ENCODE data around the gene DXO.
"Not testable (repeated sequence)": the region's sequence is repeated elsewhere in the genome, so short reads cannot be mapped to it uniquely, and the experiment has no call there.

DXO gene

GRCh38 chr6:31980195-31980876 is 8.4 kb upstream of the DXO start:
- not testable (repeated sequence) for DNase-seq (ENCODE audit: low read depth in 2 of 2)

DNA sequence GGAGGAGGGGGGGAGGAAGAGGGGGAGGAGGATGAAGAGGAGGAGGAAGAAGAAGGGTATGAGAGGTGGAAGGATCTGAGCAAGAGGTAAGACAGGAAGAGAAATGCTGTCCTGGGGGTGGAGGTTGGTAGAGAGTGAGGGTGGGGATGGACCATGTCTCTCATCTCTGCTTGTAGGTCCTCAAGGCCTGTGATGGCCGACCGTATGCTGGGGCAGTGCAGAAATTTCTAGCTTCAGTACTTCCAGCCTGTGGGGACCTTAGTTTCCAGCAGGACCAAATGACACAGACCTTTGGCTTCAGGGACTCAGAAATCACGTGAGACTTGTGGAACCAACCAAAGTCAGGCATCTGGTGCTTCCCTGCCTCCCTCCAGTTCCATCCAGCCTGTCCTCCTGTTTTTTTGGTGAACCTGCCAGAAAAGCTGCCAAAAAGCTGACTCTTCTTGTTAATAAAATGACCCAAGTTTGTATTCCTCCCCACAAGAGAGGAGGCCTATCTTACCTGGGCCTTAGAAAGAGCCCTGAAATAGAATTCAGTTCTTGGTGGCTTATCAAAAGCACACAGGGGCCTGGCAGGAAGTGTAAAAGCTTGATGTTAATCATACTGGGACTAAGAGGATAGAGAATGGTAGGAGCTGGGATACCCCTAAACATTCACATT is 7.4 kb upstream of the DXO start:
- no peak for DNase-seq (ENCODE audit: low read depth in 2 of 2)

- DNase-seq (ENCODE audit: low read depth in 2 of 2) = no peak
Observed at GRCh38 chr6:31978831-31979230, 6.9 kb upstream of the DXO start.

GRCh38 chr6:31977816-31978431 is 6.0 kb upstream of the DXO start:
- DNase-seq (ENCODE audit: low read depth in 2 of 2) = no peak

- not testable (repeated sequence) for DNase-seq (ENCODE audit: low read depth in 2 of 2)
Observed at GRCh38 chr6:31976065-31976464, 4.1 kb upstream of the DXO start.

GRCh38 chr6:31972709-31973350 is 892 bp upstream of the DXO start:
- no peak for DNase-seq (ENCODE audit: low read depth in 2 of 2)

DNA sequence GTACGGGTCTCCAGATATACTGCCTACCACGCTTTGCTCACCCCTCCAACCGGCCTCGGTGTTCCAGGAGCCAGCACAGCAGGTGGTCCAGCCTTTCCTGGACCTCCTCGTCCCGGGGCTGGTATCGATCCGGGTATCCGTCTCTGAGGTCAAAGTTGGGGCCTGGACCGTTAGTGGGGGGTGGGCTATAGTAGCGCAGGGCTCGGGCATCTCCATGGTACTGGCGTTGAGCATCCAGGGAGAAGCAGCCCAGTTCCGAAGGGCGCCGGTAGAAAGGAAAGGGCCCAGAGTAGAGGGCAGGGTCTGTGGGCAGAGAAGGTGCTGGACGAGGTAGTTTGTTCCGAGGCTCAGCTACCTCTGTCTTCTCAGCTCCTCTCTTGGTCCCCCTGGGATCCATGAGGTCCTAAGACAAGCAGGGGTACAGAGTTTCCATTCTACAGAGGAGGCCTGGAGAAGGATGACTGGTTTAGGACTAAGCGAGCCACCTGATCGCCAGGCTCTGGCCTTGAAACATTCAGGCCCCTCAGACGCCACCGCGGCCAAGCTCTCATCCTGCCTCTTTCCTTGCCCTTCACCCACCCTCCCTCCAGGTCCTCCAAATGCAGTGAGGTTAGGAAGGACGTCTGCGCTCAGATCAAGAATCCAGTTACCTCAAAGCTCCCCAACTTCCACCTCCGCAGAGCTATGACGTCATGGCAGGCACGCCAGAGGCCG is 502 bp downstream of the DXO start:
- DNase-seq (ENCODE audit: low read depth in 2 of 2) = no peak

- DNase-seq (ENCODE audit: low read depth in 2 of 2) = no peak
Observed at GRCh38 chr6:31970604-31971271, 1.2 kb downstream of the DXO start.

- no peak for DNase-seq (ENCODE audit: low read depth in 2 of 2)
Observed at GRCh38 chr6:31969712-31970603, 2.0 kb downstream of the DXO start.

GRCh38 chr6:31968791-31969711 is 2.9 kb downstream of the DXO start:
- no peak for DNase-seq (ENCODE audit: low read depth in 2 of 2)

DNA sequence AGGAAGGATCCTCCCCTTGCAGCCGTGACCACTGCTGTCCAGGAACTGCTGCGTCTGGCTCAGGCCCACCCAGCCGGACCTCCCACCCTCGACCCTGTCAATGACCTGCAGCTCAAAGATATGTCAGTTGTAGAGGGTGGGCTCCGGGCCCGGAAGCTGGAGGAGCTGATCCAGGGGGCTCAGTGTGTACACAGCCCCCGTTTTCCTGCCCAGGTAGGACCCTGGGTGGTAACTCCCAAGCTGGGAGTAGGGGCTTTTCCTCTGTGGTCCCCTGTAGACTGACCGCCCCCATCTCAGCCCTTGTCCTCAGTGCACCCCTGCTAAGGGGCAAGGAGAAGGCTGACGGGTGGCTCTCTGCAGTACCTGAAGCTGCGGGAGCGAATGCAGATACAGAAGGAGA is 3.6 kb downstream of the DXO start:
- no peak for DNase-seq (ENCODE audit: low read depth in 2 of 2)

DNA sequence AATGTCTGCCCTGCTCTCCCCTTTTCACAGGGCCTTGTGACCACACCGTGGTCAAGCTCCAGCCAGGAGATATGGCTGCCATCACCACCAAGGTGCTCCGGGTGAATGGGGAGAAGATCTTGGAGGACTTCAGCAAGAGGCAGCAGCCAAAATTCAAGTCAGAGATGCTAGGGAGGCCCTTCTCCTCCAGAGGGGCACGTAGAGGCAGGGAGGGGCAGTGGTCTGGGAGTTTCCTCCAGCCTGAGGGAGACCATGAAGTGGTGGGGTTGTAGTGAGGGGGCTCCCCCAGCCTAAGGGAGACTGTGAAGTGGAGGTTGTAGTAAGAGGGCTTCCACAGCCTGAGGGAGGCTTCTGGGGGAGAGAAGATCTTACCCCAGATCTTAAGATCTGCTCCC is 4.0 kb downstream of the DXO start:
- no peak for DNase-seq (ENCODE audit: low read depth in 2 of 2)

GRCh38 chr6:31966997-31967925 is 4.7 kb downstream of the DXO start:
- no peak for DNase-seq (ENCODE audit: low read depth in 2 of 2)

DNA sequence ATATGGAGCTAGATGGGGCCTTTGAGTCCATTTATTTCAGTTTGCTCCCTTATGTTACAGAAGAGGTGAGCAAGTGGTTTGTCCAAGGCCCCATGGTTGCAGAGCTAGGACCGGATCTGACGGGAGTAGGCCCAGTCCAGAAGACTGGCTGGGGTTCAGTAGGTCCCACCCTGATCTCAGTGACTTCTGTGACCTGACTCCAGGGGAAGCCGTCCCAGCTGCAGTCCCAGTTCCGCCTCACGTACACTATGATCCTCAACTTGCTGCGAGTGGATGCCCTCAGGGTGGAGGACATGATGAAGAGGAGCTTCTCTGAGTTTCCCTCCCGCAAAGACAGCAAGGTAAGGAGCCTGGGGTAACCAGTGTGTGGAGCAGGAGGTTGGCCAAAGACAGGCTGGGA is 5.4 kb downstream of the DXO start:
- no peak for DNase-seq (ENCODE audit: low read depth in 2 of 2)

- no peak for DNase-seq (ENCODE audit: low read depth in 2 of 2)
Observed at GRCh38 chr6:31965700-31966099, 6.2 kb downstream of the DXO start.

DNA sequence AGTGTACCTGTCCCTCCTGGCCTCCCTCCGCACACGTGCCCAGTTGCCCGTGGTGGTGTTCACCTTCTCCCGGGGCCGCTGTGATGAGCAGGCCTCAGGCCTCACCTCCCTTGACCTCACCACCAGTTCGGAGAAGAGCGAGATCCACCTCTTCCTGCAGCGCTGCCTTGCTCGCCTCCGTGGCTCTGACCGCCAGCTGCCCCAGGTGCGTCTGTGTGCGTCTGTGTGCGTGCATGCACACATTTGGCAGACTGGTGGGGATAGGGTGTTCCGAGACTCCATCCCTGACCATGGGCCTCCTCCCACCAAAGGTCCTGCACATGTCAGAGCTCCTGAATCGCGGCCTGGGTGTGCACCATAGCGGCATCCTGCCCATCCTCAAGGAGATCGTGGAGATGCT is 8.0 kb downstream of the DXO start:
- DNase-seq (ENCODE audit: low read depth in 2 of 2) = no peak

GRCh38 chr6:31961616-31962015 is 10.3 kb downstream of the DXO start:
- DNase-seq (ENCODE audit: low read depth in 2 of 2) = no peak

Measured in fibroblast of skin of left quadriceps (primary cell).